Measurements from ENCODE around the gene EEIG1.

GRCh38 chr9:128026255-128026772 lies 45.5 kb upstream of the EEIG1 start:
- no peak for TF ChIP-seq CTCF (IDR thresholded peaks at IDR 0.05)
- TF ChIP-seq EZH2 (IDR thresholded peaks at IDR 0.05; ENCODE audit: borderline replicate concordance, insufficient read depth, low read depth, low read length, poor library complexity, severe bottlenecking) = no peak

Data from B cell (primary cell).